HG02981 (cell line): ENCODE results near the gene NBEAL1.
"Not testable (repeated sequence)": the region's sequence is repeated elsewhere in the genome, so short reads cannot be mapped to it uniquely, and the experiment has no call there.

ENCODE experiments used
- ATAC-seq: cut with Tn5 transposase; IDR thresholded peaks from one replicate; pipeline ENCODE4 v1.9.1; 2021; ENCODE audit warnings: mild to moderate bottlenecking, moderate library complexity; ENCODE audit not compliant: unreplicated experiment

The NBEAL1 gene

GRCh38 chr2:203105996-203106395 lies 91.3 kb downstream of the NBEAL1 start:
- no peak for ATAC-seq

DNA sequence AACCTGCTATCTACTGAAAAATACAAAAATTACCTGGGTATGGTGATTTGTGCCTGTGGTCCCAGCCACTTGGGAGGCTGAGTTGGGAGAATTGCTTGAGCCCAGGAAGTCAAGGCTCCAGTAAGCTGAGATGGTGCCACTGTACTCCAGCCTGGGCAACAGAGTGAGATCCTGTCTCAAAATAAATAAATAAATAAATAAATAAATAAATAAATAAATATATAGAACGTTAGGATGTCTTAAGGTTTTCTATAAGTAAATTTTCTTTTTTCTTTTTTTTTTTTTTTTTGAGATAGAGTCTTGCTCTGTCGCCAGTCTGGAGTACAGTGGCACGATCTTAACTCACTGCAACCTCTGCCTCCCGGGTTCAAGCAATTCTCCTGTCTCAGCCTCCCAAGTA lies 95.8 kb downstream of the NBEAL1 start:
- not testable (repeated sequence) for ATAC-seq

DNA sequence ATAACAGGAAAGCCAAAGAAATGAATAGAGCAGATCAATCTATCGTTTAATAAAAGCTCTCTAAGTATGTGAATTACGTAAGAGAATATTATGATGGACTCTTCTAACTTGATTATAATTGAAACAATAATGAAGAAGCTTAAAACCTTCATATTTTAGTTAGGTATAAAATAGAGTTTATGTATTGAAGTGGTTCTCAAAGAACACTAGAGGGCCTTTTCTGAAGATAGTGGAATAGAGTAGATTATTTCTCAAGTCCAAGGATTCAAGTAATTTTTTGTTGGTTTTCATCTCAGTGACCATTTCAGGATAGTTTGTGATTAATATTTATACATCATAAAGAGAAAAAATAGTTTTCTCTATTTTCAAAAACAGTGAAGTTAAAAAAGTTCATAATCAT lies 97.7 kb downstream of the NBEAL1 start:
- no peak for ATAC-seq

GRCh38 chr2:203115201-203115700 lies 100.6 kb downstream of the NBEAL1 start:
- ATAC-seq, result not testable (repeated sequence)

DNA sequence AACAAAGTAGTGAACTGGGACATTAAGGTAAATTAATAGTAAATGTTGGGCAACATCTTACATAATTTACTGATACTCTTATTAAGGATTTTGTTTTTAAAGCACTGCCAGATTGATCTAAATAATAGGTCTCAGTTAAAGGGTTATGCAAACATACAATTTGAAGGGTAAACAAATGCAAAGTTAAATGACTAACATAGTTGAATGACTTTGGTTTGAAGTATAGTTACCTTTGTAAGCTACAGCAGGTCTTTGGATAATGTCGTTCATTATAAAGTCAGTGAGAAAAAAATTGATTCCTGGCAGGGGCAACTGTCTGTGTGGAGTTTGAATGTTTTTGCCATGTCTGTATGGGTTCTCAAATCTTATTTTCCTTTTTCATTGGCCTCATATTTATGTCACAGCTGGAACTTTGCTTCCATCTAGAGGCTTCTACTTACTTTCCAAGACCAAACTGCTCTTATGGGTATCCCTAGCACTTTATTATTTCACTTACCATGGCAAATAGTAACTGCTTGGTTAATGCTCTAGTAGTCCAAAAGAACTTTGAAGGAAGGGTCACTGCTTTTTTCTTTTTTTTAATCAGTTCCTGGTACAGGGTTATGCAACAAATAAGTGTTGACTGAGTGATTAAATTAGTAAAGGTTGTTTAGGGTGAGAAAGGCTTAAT lies 107.8 kb downstream of the NBEAL1 start:
- ATAC-seq, result no peak

DNA sequence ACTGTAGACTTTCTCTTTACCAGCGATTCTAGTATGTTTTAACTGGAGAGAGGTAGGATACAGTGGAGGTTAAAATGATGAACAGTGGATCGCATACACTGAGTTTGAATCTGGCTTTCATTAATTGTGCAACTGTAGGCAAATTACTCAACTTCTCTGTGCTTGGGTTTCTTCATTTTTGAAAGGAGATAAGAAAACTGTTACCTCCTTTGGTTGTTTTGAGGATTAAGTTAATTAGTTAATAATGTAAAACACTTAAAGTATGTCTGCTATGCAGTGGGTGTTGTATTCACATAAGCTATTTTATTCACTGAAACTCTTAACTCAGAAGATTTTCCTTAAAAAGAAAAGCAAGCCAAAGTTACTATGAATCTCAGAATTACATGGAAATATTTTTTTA lies 112.3 kb downstream of the NBEAL1 start:
- no peak for ATAC-seq

GRCh38 chr2:203135105-203135504 lies 120.4 kb downstream of the NBEAL1 start:
- ATAC-seq, result no peak

DNA sequence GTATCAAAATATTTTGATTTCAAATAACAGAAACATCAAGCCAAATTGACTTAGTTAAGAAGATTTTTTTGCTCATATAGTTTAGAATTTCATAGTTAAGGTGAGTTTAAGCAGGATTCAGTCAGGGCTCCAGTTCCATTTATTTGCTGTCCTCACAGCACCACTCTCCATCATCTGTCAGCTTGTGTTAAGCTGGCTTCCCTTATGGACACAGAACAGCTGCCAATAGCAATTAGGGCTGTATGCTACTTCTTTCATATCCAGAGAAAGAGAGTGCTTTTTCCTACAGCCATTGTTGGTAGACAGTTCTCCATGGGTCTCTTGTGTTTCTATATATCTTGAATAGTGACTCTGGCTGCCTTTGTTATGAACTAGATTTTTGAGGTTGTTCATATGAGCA lies 128.7 kb downstream of the NBEAL1 start:
- no peak for ATAC-seq

- no peak for ATAC-seq
These were observed 134.5 kb downstream of the NBEAL1 start for GRCh38 chr2:203149194-203149593.

- ATAC-seq, result no peak
These were observed 140.7 kb downstream of the NBEAL1 start for GRCh38 chr2:203155406-203155805.

DNA sequence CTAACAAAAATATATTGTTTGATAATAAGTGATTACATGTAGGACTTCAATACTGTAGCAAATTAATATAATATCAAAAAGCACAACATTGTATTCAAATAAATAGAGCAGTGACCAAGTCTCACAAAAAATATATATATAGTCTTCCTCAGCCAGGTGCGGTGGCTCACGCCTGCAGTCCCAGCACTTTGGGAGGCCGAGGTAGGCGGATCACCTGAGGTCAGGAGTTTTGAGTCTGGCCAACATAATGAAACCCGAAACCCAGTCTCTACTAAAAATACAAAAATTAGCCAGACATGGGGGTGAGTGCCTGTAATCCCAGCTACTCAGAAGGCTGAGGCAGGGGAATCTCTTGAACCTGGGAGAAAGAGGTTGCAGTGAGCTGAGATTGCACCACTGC lies 148.0 kb downstream of the NBEAL1 start:
- not testable (repeated sequence) for ATAC-seq

DNA sequence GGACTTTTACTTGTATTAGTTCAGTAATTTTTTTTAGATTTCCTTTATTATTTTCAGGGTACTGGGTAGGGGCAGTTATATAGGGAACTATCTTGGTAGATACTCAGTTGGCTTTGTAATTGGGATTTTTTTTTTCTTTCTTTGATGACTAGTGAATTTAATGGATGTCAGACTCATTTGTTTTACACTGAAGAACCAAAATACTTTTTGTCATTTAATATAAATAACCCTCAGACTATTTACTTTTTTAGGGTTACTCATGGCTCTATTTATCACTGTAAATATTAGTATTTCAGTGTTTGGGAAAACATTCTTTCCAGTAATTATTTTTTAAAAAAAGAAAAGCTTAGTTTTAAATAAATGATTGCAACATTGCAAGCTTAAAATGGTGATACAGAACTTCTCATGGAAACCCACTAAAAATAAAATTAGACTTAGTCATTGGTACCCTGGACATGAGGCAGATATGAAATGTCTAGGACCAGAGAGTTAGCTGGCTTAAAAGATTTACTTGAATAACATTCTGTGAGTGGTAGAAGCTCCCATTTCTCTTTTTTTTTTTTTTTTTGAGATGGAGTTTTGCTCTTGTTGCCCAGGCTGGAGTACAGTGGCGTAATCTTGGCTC lies 149.7 kb downstream of the NBEAL1 start:
- no peak for ATAC-seq

- ATAC-seq, result no peak
These were observed 153.1 kb downstream of the NBEAL1 start for GRCh38 chr2:203167751-203168150.

- ATAC-seq, result no peak
These were observed 155.8 kb downstream of the NBEAL1 start for GRCh38 chr2:203170502-203170901.

GRCh38 chr2:203175371-203175770 lies 160.7 kb downstream of the NBEAL1 start:
- ATAC-seq, result no peak

- no peak for ATAC-seq
These were observed 162.7 kb downstream of the NBEAL1 start for GRCh38 chr2:203177361-203177760.

- no peak for ATAC-seq
These were observed 171.2 kb downstream of the NBEAL1 start for GRCh38 chr2:203185864-203186263.

GRCh38 chr2:203190547-203190946 lies 175.9 kb downstream of the NBEAL1 start:
- ATAC-seq, result not testable (repeated sequence)

- ATAC-seq, result not testable (repeated sequence)
These were observed 176.4 kb downstream of the NBEAL1 start for GRCh38 chr2:203191026-203191425.

GRCh38 chr2:203191961-203192360 lies 177.3 kb downstream of the NBEAL1 start:
- ATAC-seq, result no peak

GRCh38 chr2:203195331-203196036 lies 180.8 kb downstream of the NBEAL1 start:
- no peak for ATAC-seq

GRCh38 chr2:203200866-203201265 lies 186.2 kb downstream of the NBEAL1 start:
- no peak for ATAC-seq
